Pulmonary artery endothelial cell (primary cell): ENCODE results near the gene DGKG. TPM values are rescaled to one million over a fixed set of nuclear protein-coding genes. Genes with fewer than 3 reads are reported as not detected.
A peak's percentile ranks its signal among the peaks of the same experiment; 100 is the strongest.

Experiments
- DNase-seq: peaks from one replicate; pipeline ENCODE4 v3.0.0-alpha.2; 2011; ENCODE audit warnings: low read depth, low spot score
- total RNA-seq: library from RNA; depleted of rRNA; stranded (reverse); fragments of >200 nt; gene quantifications from 2 replicates; pipeline ENCODE4 v1.2.3, GENCODE V29; 2014

Gene DGKG
- total RNA-seq, 1 donor from 2014 or later = 0.07 TPM

- no peak for DNase-seq
Observed at GRCh38 chr3:186244016-186244415, 118.0 kb downstream of the DGKG start.

GRCh38 chr3:186241910-186242821 lies 119.9 kb downstream of the DGKG start:
- DNase-seq = peak; percentile 15

- no peak for DNase-seq
Observed at GRCh38 chr3:186239321-186239720, 122.7 kb downstream of the DGKG start.

- DNase-seq = no peak
Observed at GRCh38 chr3:186237915-186238314, 124.1 kb downstream of the DGKG start.

- DNase-seq = no peak
Observed at GRCh38 chr3:186236357-186237020, 125.5 kb downstream of the DGKG start.

- no peak for DNase-seq
Observed at GRCh38 chr3:186235554-186235953, 126.5 kb downstream of the DGKG start.

- DNase-seq = no peak
Observed at GRCh38 chr3:186234152-186234551, 127.9 kb downstream of the DGKG start.

GRCh38 chr3:186226482-186226881 lies 135.6 kb downstream of the DGKG start:
- no peak for DNase-seq

- DNase-seq = no peak
Observed at GRCh38 chr3:186225603-186226002, 136.4 kb downstream of the DGKG start.

- no peak for DNase-seq
Observed at GRCh38 chr3:186224041-186224610, 137.9 kb downstream of the DGKG start.

- DNase-seq = no peak
Observed at GRCh38 chr3:186223476-186223875, 138.6 kb downstream of the DGKG start.

- DNase-seq = no peak
Observed at GRCh38 chr3:186221760-186222378, 140.2 kb downstream of the DGKG start.

- DNase-seq = no peak
Observed at GRCh38 chr3:186220911-186221645, 141.0 kb downstream of the DGKG start.

GRCh38 chr3:186220365-186220764 lies 141.7 kb downstream of the DGKG start:
- DNase-seq = no peak

- DNase-seq = no peak
Observed at GRCh38 chr3:186219211-186219638, 142.8 kb downstream of the DGKG start.

- DNase-seq = no peak
Observed at GRCh38 chr3:186218421-186218820, 143.6 kb downstream of the DGKG start.

GRCh38 chr3:186217820-186218164 lies 144.2 kb downstream of the DGKG start:
- DNase-seq = no peak

- DNase-seq = no peak
Observed at GRCh38 chr3:186216900-186217819, 144.9 kb downstream of the DGKG start.

GRCh38 chr3:186214670-186215069 lies 147.4 kb downstream of the DGKG start:
- DNase-seq = no peak

- no peak for DNase-seq
Observed at GRCh38 chr3:186213946-186214345, 148.1 kb downstream of the DGKG start.
